ENCODE results near the gene AKAP13.

- no peak for TF ChIP-seq CTCF (IDR thresholded peaks at IDR 0.05)
- no peak for TF ChIP-seq POLR2AphosphoS5 (IDR thresholded peaks at IDR 0.05)
- no peak for TF ChIP-seq POLR2A (IDR thresholded peaks at IDR 0.05)
Measured at GRCh38 chr15:85681386-85681785, 301.0 kb downstream of the AKAP13 start.

Data from breast epithelium (tissue), 3 donors.